GF-D8 (cell line): ENCODE measurements around the gene CCDC201.

Experiments
- DNase-seq: peaks from one replicate; lab custom pipeline; 2025; lab: John Stamatoyannopoulos, UW

The CCDC201 gene

GRCh38 chr7:45873035-45873354 lies at the start of gene CCDC201:
Gene CCDC201, minus strand, starts transcription at chr7:45873082. Its CDS starts 75 bp downstream, at chr7:45873007.
- no peak for DNase-seq

DNA sequence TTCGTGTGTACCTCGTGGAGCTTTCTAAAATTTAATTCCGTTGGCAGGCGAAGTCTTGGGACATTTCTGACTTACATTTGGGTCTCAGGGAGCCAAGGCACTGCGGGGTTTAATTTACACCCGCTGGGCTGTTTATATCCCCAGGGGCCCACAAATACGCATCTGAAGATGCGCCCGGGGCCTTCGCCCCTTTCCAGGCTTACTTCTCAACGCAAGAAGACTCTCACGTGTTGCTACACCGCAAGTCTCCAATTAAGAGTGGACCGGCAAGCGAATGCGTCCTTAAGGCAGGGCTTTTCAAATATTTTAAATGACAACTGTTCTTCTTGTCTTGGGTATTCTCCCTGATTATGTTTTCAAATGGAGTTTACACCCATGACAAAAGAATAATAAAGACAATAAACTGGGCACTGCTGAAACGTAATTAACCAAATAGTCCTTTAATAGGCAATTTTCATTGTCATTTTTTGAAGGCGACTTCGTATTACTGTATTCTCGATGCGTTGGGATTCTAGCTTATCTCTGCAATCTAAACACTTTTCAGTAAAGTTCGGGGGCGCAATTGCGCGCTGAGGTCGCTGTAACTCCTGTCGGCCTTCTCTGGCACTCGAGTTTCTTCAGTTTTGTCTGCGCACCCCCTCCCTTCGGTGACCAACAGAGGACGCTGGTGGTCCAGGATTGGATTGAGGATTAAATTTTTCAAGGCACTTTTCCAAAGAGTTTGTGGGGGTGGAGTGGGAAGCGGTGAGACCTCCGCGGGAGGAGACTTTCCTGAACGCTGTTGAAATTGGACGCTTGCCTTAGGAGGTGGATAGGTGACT lies 49.0 kb upstream of the CCDC201 start:
- no peak for DNase-seq

- no peak for DNase-seq
Observed at GRCh38 chr7:45921381-45921698, 48.5 kb upstream of the CCDC201 start.

DNA sequence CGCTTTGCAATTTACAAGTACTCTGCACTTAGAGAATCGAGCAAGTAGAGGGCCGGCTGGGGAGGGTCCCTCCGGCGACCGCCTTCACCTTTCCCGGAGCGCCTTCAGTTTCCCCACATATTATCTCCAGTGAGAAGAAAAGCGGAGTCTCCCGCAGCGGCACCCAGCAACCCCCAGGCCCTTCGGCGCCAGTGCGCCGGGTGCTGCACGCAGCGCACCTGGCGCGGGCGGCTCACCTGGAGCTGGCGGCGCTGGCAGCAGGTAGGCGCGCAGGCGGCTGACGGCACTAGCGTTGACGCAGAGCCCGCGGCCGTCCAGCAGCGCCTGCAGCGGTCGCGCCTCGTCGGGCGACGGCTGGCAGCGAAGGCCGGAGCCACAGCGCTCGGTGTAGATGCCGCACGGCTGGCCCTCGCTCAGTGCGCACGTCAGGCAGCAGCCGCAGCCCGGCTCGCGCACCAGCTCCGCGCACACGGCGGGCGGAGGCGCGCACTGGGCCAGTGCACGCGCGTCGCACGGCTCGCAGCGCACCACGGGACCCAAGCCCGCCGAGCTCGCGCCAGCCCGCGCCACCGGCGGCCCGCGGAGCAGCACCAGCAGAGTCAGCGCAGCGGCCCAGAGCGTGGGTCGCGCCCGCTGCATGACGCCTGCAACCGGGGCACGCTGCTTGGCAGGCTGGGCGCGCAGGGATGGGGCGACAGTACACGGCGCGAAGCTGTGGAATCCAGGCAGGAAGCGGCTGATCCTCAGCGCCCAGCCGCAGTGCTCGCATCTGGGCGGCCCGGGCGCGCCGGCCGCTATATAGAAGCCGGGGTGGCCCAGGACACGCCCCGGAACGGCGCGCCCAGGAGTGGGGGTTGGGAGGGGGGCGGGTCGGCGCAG lies 47.9 kb upstream of the CCDC201 start, which contains the start of gene IGFBP3:
IGFBP3 (minus strand) TSS at position 771 of the 879 bp plus-strand sequence; CDS start at position 639, 132 bp downstream.
- DNase-seq, result no peak

DNA sequence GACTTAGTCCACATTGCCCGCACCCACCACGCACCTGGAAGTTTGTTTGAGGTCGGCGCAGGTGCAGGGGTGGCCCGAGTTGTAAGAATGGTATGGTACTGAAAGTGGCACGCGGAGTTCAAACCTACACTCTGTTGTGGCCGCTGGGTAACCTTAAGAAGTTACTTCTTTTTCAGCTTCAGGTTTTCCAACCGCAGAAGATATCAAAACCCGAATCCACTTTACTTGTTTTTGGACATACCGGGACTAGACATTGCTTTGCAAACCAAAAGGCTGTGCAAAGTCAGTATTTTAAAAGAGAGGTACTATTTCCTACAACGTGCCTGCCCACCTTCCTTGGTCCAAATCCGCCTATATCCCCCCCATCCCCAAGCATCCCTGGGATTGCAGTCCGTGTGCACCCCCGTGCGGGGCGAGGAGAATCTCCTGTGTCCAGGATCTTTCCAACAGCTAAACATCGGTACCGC lies 47.1 kb upstream of the CCDC201 start:
- DNase-seq, result no peak

DNA sequence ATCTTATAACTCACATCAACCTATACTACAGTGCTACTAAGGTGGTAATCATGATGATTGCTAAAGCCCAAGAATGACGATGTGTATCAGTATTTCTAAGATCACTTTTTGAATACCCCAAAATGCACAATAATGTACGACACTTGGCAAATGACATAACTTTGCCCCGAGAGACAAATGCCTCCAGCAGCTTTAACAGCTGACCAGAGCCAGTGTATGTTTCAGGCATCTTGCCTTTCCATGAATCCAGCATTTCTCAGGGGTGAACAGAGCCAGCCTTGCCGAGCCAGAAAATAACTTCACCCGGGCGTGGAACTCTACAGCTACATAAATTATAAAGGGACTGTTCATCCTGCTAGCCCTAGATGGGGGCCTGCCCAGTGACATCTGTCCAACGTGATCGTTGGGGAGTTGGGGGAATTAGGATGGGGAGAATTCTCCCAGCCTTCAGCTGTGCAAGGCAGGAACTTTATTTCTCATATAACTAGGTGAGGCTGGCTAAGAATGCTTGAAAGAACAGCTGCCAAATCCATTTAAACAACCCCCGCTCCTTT lies 46.4 kb upstream of the CCDC201 start:
- DNase-seq, result no peak

DNA sequence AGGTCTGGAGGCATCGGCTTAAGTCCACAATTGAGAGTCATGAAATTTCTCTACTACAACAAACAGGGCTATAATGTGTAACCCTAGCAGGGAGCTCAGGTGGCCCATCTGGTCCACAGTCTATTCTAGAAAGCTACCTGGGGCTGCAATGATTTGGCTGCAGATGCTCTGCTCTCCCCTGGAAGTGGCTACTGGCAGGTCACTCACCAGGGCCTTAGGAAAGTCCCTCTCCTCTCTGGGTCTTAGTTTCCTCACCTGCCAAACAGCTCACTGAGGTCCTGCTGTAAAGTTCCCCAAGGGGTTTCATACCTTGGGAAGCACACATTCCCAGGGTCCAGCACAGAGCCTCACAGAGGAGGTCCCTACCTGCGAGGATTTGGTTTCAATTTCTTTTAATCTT lies 45.7 kb upstream of the CCDC201 start:
- no peak for DNase-seq

GRCh38 chr7:45917658-45918057 lies 44.8 kb upstream of the CCDC201 start:
- DNase-seq, result no peak

- no peak for DNase-seq
Observed at GRCh38 chr7:45917064-45917463, 44.2 kb upstream of the CCDC201 start.

DNA sequence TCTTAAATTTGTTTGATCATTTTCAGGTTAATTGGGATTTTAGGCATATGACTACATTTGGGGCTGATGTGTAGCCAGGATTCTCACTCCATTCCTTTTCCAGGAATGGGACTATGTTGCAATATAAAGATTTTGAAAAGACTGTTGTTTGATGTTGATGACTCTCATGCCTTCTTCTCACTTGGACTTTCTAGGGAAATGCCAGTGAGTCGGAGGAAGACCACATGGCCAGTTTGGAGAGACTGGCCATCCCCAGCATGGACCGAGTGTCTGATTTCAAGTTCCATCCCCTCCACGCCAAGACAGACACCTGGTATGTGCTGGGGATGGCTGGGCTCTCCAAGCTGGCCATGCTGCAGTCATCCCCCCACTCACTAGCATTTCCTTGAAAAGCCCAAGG lies 42.7 kb upstream of the CCDC201 start:
- no peak for DNase-seq

DNA sequence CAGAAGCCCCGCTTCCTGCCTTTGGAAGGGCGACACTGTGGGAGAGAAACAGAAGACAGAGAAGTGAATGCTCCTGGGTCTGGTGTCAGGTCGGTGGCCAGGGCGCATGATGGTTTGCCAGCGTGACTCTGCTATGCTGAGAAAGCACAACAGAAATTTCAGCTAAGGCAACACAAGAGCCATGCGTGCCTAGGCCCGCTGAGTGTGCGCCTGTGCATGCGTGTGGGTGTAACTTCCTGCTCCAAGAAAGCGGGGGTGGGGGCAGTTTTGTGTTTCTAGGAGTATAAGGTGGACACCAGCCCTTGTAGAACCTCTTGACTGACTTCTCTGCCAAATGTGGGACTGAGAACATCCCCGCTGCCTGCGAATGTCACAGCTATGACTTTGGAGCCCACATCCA lies 42.0 kb upstream of the CCDC201 start:
- no peak for DNase-seq

GRCh38 chr7:45912972-45913371 lies 40.1 kb upstream of the CCDC201 start:
- no peak for DNase-seq

GRCh38 chr7:45911311-45911710 lies 38.4 kb upstream of the CCDC201 start:
- no peak for DNase-seq

- no peak for DNase-seq
Observed at GRCh38 chr7:45910855-45911254, 38.0 kb upstream of the CCDC201 start.

DNA sequence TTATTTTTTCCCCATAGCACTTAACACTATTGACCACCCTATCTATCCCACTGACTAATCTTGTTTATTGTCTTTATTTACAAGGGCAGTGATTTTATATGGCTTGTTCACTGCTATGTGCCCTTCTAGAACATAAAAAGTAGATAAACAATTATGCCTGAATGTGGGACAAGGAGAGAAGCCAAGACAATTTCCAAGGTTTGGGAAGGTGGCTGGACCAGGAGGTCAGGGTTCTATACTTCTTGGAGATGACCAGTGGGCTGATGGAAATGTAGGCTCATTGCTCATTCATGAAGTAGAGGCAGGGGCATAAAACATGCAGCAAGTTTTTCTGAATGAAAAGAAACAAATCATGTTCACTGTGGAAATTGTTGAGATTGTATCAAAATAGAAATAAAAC lies 36.7 kb upstream of the CCDC201 start:
- no peak for DNase-seq

GRCh38 chr7:45902820-45903219 lies 29.9 kb upstream of the CCDC201 start:
- DNase-seq, result no peak

GRCh38 chr7:45901566-45901965 lies 28.7 kb upstream of the CCDC201 start:
- no peak for DNase-seq

DNA sequence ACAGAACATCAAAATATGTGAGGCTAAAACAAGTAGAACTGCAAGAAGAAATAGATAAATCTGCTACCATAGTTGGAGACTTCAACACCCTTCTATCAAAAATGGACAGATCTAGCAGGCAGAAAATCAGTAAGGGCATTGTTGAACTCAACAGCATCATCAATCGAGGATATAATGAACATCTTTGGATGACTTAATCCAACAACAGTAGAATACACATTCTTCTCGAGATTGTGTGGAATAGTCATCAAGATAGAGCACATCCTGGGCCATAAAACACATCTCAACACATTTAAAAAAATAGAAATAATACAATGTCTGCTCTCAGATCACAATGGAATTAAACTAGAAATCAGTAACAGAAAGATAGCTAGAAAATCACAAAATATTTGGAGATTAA lies 25.3 kb upstream of the CCDC201 start:
- DNase-seq, result no peak

DNA sequence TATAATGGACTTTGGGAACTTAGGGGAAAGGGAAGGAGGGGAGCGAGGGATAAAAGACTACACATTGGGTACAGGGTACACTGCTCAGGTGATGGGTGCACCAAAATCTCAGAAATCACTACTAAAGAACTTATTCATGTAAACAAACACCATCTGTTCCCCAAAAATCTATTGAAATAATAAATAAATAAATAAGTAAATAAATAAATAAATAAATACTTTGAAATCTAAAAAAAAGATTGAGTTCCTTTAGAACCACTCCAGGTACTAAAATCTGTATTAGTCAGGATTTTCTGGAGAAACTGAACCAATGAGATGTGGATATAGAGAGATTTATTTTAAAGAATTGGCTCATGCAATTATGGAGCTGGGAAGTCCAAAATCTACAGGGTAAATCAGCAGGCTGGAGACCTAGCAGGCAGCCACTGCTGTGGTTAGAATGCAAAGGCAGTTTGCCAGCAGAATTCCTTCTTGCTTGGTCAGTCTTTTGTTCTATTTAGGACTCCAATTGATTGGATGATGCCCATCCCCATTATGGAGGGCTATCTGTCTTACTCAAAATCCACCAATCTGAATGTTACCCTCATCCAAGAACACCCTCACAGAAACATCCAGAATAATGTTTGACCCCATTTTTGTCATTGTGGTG lies 24.3 kb upstream of the CCDC201 start:
- DNase-seq, result no peak

DNA sequence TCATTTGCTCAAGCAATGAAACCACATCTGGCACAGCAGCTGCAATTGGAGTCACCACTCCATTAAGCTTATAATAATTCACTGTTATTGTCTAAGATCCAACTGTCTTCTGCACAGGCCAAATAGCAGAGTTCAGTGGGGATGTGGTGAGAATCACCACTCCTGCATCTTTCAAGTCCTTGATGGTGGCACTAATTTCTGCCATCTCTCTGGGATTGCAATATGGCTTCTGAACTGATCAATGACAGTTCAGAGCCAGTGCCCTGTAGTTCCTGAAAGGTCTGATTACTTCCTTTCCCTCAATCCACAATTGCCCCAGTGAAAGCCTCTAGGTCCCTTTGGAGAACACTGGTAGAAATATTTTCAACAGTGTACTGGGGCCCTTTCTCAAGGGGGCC lies 21.8 kb upstream of the CCDC201 start:
- DNase-seq, result no peak

- DNase-seq, result no peak
Observed at GRCh38 chr7:45893996-45894664, 21.2 kb upstream of the CCDC201 start.
